Brain microvascular endothelial cell (primary cell): Measurements from ENCODE around the gene EZR.

ENCODE experiments used
- DNase-seq: peaks from one replicate; pipeline ENCODE4 v3.0.0-alpha.2; 2020
- H3K27ac ChIP-seq: fragments of 250-450 bp; sonication (Bioruptor Pico); 2 replicates; pipeline ENCODE4 v1.5.1; 2020; ENCODE audit warnings: mild to moderate bottlenecking, moderate library complexity
- H3K27me3 ChIP-seq: fragments of 250-450 bp; sonication (Bioruptor Pico); replicated peaks from 2 replicates; pipeline ENCODE4 v1.5.1; 2020; ENCODE audit warnings: mild to moderate bottlenecking
- H3K36me3 ChIP-seq: fragments of 250-450 bp; sonication (Bioruptor Pico); replicated peaks from 2 replicates; pipeline ENCODE4 v1.5.1; 2020; ENCODE audit warnings: mild to moderate bottlenecking
- H3K4me3 ChIP-seq: 2 replicates; pipeline ENCODE4 v1.5.1; 2011; ENCODE audit warnings: low read depth, mild to moderate bottlenecking, control low read depth, low read length, moderate library complexity
- in situ Hi-C: cut with HindIII; loops from 2 replicates; pipeline ENCODE4 v1.10.0; 2017; ENCODE audit warnings: low sequenced_read_pairs, low pct_ligation_motif_present
- TF ChIP-seq, protein P1 (sequence below): IDR thresholded peaks from 2 replicates; pipeline ENCODE4 v1.5.1; 2011; ENCODE audit warnings: low read depth, mild to moderate bottlenecking, moderate library complexity, low read length, control low read depth, inconsistent platforms; ENCODE audit errors: missing control alignments

Gene EZR

GRCh38 chr6:158772172-158772571 lies 47.0 kb downstream of the EZR start:
- Histone ChIP-seq H3K27me3 (no peaks in the 10 kb centered on the region), H3K27ac (no peak overlapping the region), H3K36me3 (peaks cover 73% of the 10 kb centered on the region), H3K4me3 (no peak overlapping the region)
- TF ChIP-seq, protein P1, sequence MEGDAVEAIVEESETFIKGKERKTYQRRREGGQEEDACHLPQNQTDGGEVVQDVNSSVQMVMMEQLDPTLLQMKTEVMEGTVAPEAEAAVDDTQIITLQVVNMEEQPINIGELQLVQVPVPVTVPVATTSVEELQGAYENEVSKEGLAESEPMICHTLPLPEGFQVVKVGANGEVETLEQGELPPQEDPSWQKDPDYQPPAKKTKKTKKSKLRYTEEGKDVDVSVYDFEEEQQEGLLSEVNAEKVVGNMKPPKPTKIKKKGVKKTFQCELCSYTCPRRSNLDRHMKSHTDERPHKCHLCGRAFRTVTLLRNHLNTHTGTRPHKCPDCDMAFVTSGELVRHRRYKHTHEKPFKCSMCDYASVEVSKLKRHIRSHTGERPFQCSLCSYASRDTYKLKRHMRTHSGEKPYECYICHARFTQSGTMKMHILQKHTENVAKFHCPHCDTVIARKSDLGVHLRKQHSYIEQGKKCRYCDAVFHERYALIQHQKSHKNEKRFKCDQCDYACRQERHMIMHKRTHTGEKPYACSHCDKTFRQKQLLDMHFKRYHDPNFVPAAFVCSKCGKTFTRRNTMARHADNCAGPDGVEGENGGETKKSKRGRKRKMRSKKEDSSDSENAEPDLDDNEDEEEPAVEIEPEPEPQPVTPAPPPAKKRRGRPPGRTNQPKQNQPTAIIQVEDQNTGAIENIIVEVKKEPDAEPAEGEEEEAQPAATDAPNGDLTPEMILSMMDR = no peak
- no peak for DNase-seq
- in situ Hi-C loops = no loop called here

- Histone ChIP-seq H3K27me3 (no peaks in the 10 kb centered on the region), H3K36me3 (peaks cover 74% of the 10 kb centered on the region), H3K4me3 (no peak overlapping the region), H3K27ac (no peak overlapping the region)
- TF ChIP-seq, protein P1 = no peak
- no peak for DNase-seq
- in situ Hi-C loops = no loop called here
These were observed 47.6 kb downstream of the EZR start for GRCh38 chr6:158771399-158772152.

GRCh38 chr6:158770533-158771330 lies 48.4 kb downstream of the EZR start:
- in situ Hi-C loops = no loop called here
- TF ChIP-seq, protein P1 = no peak
- H3K4me3 ChIP-seq = no peak overlapping the region
- DNase-seq = no peak
- no peaks in the 10 kb centered on the region for H3K27me3 ChIP-seq
- no peak overlapping the region for H3K27ac ChIP-seq
- peaks cover 74% of the 10 kb centered on the region for H3K36me3 ChIP-seq

GRCh38 chr6:158769771-158770432 lies 49.3 kb downstream of the EZR start:
- no peak overlapping the region for H3K27ac ChIP-seq
- no peaks in the 10 kb centered on the region for H3K27me3 ChIP-seq
- no peak overlapping the region for H3K4me3 ChIP-seq
- TF ChIP-seq, protein P1 = no peak
- in situ Hi-C loops = no loop called here
- no peak for DNase-seq
- H3K36me3 ChIP-seq = peaks cover 74% of the 10 kb centered on the region

GRCh38 chr6:158769234-158769770 lies 49.9 kb downstream of the EZR start:
- Histone ChIP-seq H3K27me3 (no peaks in the 10 kb centered on the region), H3K27ac (no peak overlapping the region), H3K4me3 (no peak overlapping the region), H3K36me3 (peaks cover 73% of the 10 kb centered on the region)
- no peak for DNase-seq
- in situ Hi-C loops = no loop called here
- TF ChIP-seq, protein P1 = no peak
